DMS79 treated with DMSO at 0.1 percent for 48 hours (cell line): ENCODE data around the gene PIK3CG.
A peak's percentile ranks its signal among the peaks of the same experiment; 100 is the strongest.
"Not testable (repeated sequence)": the region's sequence is repeated elsewhere in the genome, so short reads cannot be mapped to it uniquely, and the experiment has no call there.

Source experiments
- DNase-seq: peaks from one replicate; lab custom pipeline; 2025; lab: John Stamatoyannopoulos, UW

PIK3CG gene

DNA sequence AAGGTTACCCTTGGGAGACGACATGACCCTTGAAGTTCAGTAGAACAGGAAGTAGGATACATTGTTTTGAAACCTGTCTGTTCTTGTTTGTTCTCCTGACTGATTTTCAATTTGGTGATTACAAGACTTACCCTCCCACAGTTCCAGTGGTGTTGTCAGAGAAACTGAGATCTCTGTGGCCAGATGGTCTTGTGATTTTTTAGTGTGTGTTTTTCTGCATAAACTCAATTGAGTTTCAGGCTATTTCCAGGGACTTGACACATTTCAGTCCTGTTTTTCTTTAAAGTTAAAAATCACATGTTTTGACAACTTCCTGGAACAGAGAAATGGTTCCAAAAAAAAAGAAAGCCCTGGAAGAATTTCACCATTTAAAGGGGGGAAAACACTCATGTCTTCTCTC lies 22.3 kb downstream of the PIK3CG start:
- no peak for DNase-seq

DNA sequence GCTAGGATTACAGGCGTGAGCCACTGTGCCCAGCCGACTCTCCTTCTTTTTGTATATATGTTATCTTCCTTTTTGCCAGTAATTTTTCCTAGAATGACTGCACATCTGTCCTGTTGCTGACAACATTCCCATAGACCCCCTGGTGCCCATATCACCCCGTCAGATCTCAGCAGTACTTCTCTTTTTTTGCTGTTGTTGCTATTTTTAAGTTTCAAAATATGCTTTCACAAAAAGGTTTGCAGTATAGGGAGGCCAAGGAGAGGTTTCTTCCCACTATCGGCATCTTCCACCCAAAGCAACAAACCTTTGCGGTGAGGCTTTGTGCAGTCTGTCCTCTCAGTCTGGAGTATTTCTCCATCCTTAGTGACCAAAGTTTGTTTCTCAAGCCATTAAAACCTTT lies 23.1 kb downstream of the PIK3CG start:
- DNase-seq: no peak

DNA sequence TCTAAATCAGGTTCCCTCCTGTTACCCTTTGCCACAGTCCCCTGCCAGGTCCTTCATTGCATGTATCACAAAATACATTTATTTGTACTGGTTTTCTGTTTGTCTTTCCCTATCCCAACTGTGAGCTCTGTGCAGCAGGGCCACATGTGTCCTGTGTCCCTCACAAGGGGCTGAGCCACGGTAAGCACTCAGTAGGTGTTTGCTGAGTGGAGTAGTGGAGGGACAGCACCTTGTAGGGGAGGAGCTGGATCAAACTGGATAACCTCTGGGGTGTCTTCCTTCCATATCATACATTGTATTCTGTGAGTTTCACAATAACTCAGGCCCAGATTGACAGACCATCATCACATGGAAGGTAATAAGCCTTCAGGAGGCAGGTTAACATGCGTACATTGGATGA lies 25.9 kb downstream of the PIK3CG start:
- DNase-seq: no peak

DNA sequence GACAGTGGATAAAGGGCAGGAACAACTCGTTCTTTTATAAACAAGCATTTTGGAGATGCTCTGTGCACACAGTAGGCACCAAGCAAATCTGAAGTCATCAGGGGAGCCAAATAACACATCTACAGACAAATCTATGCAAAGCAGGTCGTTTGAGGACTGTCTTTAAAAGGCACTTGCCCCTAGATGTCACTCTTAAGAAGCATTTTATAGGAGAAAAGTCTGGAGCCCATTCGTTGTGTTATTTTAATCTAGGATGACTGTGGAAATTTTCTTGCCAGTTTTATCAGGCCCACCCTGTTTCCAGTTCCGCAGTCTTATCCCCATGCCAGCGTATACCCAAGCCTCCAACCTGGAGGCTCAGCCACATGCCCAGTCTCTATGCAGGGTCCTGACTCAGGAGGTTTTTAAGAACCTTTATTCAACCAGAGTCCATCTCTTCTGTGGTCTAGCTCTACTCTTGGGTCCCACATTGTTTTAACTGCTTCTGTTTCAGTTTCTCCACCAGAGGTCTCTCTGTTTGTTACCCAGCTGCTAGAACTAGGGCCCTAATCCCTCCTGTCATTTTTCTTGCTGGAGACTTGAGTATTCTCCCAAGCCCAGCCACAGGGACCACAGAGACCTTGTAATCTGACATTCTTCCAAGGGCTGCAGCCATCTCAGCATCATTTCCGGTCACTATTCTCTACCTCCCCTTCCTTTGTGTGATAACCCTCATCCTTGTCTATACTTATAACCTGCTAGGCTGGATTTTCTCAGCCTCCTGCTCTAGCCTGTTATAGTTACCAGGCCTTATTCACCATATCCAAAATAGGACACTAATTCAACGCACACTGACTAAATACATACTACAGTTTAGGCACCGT lies 26.7 kb downstream of the PIK3CG start:
- DNase-seq: peak; percentile 27

DNA sequence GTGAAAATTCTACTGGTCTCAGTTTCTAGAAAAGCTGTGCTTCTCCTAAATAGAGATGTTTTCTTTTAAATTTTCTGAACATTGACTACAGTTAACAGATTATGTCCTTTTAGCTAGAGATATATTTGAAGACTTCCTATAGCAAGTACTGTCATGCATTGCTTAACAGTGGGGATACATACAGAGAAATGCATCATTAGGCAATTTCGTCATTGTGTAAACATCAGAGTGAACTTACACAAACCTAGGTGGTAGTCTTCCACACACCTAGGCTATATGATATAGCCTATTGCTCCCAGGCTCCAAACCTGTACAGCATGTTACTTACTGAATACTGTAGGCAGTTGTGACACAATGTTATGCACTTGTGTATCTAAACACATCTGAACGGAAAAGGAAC lies 28.5 kb downstream of the PIK3CG start:
- no peak for DNase-seq

DNA sequence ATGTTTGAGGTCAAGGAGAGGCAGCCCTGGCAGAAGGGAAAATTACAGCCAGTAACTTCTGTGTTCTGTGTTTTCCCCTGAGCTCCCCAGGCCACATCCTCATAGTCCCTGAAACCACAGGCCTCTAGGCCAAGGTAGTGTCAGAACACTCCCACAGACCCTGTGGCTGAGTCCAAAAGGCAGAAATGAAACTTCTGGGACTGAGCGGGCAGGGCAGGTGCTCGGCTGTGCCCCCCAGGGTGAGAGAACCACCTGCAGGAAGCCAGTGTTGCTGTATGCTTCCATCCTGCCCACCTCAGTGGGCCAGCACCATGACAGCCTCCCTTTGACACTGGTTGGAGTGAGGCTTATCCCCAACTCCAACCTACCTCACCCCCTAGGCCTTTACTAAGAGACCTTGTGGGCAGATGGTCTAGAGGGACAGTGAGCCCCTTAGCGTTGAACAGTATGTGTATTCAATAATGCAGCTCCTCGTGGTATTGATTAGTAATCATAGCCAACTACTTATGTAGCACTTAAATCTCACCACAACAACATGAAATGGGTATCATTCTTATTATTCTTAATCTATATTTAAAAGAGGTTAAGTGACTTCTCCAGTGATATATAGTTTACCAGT lies 30.3 kb downstream of the PIK3CG start:
- DNase-seq: no peak

DNA sequence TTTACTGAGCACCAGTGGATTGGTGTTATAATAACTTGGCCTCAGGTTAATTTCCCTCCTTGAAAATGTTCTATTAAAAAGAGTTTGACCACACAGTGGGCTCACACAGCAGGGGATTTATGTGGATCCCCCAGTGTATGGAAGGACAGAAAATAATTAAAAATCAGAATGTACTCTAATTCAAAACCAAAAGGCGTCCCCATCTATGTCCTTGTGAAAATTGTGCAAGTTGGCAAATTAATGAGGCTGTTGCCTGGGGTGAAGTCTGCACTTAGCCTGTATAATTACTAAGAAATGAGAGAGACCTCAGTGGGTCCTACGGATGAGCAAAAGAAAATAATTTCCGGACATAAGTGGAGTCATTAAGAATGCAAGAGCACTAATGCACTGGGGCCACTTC lies 31.1 kb downstream of the PIK3CG start:
- peak; percentile 4 for DNase-seq

DNA sequence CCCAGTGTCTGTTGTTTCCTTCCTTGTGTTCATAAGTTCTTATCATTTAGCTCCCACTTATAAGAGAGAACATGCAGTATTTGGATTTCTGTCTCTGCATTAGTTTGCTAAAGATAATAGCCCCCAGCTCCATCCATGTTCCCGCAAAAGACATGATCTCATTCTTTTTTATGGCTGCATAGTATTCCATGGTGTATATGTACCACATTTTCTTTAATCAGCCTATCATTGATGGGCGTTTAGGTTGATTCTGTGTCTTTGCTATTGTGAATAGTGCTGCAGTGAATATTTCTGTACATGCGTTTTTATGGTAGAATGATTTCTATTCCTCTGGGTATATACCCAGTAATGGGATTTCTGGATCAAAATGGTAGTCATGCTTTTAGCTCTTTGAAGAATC lies 32.5 kb downstream of the PIK3CG start:
- DNase-seq: not testable (repeated sequence)

DNA sequence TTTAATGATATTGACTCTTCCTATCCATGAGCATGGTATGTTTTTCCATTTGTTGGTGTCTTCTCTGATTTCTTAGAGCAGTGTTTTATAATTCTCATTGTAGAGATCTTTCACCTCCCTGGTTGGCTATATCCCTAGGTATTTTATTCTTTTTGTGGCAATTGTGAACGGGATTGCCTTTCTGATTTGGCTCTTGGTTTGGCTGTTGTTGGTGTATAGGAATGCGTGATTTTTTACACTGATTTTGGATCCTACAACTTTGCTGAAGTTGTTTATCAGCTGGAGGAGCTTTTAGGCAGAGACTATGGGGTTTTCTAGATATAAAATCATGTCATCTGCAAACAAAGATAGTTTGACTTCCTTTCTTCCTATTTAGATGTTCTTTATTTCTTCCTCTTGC lies 33.9 kb downstream of the PIK3CG start:
- DNase-seq: not testable (repeated sequence)

DNA sequence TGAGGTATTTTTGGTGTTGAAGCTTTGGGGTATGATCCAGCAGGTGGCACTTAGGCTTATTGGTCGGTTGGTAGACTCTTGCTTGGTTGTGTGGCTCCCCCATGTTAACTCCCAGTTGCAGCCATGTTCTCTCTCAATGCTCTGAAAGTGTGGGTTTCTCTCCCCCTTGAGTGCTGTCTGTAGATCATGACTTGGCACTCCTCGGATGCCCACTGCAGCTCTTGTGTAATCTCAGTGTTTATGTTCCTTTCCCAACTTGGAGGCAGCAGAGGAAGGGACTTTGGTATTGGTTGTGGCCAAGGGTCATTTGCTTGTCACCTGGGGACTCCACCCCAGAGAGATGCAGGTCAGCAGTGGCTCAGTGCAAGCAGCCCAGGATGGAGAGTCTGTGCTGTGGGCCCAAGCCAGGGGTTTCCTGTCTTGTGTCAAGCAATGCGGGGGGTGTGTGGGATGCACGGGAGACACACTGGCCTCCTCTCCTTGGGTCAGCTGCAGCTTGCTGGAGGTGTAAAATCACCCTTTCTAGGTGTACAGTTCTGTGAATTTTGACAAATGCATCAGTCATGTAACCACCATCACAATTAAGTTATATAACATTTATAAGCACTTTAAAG lies 36.9 kb downstream of the PIK3CG start:
- DNase-seq: no peak

DNA sequence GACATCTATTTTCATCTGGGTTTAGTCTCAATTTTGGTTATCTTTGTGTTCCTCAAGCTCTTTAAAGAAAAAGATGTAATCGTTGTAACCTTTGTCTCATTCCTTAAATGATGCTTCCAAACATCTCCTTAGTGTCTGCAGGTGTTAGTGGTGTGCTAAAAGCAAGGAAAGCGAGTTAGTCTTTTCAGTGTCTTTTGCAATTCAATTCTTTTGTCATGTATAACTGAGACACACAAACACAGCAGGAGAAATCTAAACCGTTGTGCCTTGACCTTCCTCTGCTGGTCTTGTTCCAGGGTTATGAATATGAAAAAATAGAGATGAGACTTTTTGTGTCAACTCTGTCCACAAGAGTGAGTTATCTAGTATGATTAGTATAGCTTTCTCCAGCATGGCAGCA lies 40.7 kb downstream of the PIK3CG start:
- no peak for DNase-seq

DNA sequence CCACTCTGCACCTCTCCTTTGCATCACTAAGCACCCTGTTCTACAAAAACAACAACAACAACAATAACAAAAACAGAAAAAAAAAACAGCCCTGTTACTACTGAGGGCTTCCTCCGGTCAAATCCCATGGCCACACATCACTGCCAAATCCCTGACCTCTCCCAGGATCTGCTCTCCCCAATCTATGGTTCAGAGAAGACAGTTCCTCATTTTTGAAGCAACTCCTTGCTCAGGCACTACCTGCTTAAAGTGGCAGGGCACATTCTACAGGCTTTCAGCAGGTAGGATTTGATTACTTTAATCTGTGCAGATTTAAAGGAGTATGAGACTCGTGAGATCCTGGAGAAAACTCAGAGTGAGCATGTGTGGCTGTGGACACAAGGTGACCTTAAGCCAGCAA lies 46.9 kb downstream of the PIK3CG start:
- no peak for DNase-seq

DNA sequence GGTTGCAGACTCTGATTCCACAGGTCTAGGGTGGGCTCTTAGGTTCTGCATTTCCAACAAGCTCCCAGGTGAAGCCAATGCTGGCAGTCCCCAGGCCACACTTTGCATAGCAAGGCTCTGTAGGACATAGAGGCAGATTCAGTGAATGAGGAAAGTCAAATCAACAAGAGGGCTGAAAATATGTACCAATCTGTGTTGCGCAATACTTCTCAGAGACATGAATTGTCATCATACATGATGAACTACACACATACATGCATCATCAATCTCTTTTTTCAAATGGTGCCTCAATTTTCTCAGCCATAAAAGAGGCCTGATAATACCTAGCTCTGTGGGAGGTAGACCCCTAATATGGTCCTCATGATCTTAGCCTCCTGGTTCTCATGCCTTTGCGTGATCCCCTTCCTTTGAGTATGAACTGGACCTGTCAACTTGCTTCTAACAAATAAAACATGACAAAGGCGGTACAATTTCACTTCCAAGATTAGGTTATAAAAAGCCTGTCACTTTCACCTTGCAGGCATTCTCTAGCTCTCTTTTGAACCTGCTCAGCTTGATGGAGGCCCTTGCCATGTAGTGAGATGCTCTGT lies 49.0 kb downstream of the PIK3CG start:
- DNase-seq: no peak

DNA sequence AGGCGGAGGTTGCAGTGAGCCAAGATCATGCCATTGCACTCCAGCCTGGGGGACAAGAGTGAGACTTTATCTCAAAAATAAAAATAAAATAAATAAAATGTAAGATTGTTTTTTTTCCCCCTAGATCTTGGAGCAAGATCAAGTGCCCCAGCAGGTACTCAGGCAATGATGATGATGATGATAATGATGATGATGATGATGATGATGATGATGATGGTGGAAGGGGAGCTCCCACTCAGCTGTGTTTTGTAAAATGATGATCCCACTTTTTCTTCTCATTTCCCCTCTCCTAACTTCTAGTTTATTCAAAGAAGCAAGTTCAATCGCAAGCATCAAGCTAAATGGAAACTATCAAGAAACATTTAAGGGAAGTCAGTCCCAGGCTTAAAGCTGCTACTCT lies 50.3 kb downstream of the PIK3CG start:
- no peak for DNase-seq

DNA sequence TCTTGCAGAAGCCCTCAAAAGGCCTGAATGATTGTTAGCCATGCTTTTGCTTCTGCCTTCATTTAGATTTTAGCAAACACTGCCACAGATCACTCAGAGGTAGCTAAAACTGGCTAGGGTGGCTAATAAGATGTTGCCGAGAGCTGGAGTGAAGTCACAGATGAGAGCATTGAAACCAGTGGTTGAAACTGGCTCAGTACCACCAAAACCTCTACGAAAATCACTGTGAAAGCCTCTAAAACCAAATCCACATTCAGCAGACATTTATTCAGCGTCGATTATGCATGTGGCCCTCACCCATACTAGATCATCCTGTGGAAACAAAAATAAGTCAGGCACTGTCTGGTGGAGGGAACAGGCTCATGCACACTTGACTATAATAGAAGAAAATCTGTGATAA lies 50.8 kb downstream of the PIK3CG start:
- DNase-seq: no peak

DNA sequence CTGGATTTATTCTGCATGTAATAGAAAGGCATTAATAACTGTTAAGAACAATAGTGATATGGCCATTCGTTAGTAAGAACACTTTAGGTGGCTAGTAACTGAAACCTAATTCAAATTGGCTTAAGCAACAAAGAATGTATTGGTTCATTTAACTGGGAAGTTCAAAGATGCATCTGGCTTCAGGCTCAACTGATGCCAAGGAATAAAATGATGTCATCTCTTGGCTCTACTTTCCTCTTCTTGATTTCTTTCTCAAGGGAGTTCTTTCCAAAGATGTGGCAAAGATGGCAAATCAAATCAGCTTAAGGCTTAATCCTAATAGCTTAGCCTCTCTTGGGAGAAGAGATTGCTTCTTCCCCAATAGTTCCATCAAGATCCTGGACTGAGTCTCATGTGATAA lies 51.6 kb downstream of the PIK3CG start:
- no peak for DNase-seq

DNA sequence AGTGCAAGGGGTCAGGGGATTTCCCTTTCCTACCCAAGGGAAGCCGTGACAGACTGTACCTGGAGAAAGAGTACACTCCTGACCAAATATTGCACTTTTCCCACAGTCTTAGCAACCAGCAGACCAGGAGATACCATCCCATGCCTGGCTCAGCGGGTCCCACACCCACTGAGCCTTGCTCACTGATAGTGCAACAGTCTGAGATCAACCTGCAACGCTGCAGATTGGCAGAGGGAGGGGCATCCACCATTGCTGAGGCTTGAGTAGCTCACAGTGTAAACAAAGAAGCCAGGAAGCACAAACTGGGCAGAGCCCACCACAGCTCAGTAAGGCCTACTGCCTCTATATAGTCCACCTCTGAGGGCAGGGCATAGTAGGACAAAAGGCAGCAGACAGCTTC lies 53.9 kb downstream of the PIK3CG start:
- DNase-seq: no peak

DNA sequence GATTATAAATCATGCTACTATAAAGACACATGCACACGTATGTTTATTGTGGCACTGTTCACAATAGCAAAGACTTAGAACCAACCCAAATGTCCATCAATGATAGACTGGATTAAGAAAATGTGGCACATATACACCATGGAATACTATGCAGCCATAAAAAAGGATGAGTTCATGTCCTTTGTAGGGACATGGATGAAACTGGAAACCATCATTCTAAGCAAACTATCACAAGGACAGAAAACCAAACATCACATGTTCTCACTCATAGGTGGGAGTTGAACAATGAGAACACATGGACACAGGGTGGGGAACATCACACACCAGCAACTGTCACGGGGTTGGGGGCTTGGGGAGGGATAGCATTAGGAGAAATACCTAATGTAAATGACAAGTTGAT lies 59.4 kb downstream of the PIK3CG start:
- DNase-seq: not testable (repeated sequence)

DNA sequence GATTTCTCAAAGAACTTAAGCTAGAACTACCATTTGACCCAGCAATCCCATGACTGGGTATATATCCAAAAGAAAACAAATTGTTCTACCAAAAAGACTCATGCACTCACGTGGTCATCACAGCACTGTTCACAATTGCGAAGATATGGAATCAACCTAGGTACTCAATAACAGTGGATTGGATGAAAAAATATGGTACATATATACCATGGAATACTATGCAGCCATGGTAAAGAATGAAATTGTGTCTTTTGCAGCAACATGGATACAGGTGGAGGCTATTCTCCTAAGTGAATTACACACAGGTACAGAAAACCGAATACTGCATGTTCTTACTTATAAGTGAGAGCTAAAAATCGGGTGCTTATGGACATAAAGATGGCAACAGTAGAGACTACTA lies 61.8 kb downstream of the PIK3CG start:
- DNase-seq: no peak

DNA sequence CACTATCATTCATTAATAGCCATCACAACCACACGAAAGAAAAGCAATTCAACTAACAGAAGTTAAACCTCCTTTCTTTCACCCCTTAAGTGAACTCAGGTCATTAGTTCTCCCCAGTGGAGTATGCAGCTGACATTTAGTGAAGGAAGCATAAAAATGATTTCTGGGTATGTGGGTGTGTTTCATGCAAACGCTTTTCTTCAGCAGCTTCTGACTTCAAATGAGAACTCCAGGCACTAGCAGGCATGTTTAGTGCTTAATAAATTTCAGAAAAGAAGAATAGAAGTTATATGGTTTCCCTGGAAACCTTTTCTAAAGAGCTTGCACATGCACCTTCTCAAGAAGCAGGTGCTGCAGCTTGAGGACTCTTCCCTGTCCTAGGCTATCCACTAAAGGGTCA lies 62.5 kb downstream of the PIK3CG start:
- no peak for DNase-seq

DNA sequence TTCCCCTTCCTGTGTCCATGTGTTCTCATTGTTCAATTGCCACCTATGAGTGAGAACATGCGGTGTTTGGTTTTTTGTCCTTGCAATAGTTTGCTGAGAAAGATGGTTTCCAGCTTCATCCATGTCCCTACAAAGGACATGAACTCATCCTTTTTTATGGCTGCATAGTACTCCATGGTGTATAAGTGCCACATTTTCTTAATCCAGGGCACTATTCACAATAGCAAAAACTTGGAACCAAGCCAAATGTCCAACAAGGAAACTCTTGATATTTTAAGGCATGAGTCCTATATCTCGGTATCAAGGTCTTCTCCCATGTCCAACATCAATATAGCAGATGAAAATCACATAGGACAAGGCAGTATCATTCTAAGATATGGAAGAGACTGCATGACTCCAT lies 64.5 kb downstream of the PIK3CG start:
- not testable (repeated sequence) for DNase-seq

DNA sequence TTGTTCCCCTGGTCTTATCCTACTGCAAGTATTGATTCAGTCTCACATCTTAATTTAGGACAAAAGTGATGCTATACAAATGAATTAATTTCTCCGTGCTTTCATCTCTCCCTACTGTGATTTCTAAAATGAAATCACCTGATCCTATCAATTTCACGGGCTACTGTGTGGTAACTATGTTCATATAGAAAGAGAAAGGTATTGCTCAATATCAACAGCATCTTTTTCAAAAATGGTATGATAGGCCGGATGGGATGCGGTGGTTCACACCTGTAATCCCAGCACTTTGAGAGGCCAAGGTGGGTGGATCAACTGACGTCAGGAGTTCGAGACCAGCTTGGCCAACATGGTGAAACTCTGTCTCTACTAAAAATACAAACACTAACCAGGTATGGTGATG lies 71.2 kb downstream of the PIK3CG start:
- no peak for DNase-seq

DNA sequence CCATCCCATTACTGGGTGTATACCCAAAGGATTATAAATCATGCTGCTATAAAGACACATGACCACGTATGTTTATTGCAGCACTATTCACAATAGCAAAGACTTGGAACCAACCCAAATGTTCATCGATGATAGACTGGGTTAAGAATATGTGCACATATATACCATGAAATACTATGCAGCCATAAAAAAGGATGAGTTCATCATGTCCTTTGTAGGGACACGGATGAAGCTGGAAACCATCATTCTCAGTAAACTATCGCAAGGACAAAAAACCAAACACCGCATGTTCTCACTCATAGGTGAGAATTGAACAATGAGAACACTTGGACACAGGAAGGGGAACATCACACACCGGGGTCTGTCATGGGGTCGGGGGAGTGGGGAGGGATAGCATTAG lies 73.0 kb downstream of the PIK3CG start:
- not testable (repeated sequence) for DNase-seq
